Measurements from ENCODE around the gene CDH23. TPM values are rescaled to one million over a fixed set of nuclear protein-coding genes. Genes with fewer than 3 reads are reported as not detected.

CDH23 gene
- total and polyA plus RNA-seq, 9 of the 15 experiments (the other 6 are each of a cell fraction or from before 2014, with no cell fraction given): 0.18 to 1.2 (median 0.47) TPM

DNA sequence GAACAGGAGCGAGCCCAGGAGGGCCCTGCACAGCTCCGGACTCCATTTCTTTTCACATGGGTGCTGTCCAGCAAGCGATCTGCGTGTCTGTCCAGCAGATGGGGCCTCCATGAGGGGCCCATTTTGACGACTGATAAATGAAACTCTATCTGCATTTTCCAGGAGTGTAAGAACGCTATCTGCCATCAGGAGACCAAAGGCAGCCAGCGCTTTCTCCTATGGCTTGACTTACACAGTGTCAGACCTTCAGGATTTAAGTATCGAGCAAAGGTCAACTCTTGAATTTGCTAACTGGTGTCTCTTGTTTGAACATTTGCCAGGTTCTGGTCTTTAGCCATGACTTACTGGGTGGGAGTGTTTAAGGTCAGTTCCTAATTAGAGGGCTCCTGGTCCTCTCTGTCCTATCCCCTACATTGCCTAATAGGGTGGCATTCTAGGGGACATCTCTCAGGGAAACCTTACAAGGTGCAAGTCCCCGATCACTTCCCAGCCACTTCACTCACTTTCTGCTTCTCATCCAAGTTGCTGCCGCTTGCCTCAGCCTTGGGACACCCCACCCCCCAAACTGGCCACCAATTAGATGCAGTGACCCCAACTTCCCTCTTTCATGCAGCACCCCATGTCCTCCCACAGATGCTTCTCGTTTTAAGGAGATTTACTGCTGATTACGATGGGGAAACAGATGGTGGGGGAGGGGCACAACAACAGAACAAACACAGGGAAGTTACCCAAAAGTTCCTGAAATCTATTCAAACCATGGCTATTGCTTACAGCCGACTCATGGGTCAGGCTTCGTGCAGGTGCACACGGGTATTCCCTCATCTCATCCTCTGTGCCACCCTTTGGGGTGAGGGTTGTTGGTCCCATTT lies 356.6 kb downstream of the CDH23 start (continued):
- TF ChIP-seq, protein P1, sequence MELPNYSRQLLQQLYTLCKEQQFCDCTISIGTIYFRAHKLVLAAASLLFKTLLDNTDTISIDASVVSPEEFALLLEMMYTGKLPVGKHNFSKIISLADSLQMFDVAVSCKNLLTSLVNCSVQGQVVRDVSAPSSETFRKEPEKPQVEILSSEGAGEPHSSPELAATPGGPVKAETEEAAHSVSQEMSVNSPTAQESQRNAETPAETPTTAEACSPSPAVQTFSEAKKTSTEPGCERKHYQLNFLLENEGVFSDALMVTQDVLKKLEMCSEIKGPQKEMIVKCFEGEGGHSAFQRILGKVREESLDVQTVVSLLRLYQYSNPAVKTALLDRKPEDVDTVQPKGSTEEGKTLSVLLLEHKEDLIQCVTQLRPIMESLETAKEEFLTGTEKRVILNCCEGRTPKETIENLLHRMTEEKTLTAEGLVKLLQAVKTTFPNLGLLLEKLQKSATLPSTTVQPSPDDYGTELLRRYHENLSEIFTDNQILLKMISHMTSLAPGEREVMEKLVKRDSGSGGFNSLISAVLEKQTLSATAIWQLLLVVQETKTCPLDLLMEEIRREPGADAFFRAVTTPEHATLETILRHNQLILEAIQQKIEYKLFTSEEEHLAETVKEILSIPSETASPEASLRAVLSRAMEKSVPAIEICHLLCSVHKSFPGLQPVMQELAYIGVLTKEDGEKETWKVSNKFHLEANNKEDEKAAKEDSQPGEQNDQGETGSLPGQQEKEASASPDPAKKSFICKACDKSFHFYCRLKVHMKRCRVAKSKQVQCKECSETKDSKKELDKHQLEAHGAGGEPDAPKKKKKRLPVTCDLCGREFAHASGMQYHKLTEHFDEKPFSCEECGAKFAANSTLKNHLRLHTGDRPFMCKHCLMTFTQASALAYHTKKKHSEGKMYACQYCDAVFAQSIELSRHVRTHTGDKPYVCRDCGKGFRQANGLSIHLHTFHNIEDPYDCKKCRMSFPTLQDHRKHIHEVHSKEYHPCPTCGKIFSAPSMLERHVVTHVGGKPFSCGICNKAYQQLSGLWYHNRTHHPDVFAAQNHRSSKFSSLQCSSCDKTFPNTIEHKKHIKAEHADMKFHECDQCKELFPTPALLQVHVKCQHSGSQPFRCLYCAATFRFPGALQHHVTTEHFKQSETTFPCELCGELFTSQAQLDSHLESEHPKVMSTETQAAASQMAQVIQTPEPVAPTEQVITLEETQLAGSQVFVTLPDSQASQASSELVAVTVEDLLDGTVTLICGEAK (IDR thresholded peaks at IDR 0.05): no peak
- TF ChIP-seq, protein P1 (CRISPR knock-in tag; IDR thresholded peaks at IDR 0.05): no peak
- TF ChIP-seq, protein P2, sequence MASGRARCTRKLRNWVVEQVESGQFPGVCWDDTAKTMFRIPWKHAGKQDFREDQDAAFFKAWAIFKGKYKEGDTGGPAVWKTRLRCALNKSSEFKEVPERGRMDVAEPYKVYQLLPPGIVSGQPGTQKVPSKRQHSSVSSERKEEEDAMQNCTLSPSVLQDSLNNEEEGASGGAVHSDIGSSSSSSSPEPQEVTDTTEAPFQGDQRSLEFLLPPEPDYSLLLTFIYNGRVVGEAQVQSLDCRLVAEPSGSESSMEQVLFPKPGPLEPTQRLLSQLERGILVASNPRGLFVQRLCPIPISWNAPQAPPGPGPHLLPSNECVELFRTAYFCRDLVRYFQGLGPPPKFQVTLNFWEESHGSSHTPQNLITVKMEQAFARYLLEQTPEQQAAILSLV (tag; IDR thresholded peaks at IDR 0.05): 0 out of 2 replicates have a peak, but pooled peaks have one; percentile 71
- TF ChIP-seq LEF1 (IDR thresholded peaks at IDR 0.05) (peak; percentile 98), ZNF766 (CRISPR knock-in tag; conservative IDR thresholded peaks at IDR 0.05) (peak; percentile 83; the same call in 1 of the 2 replicates)
- TF ChIP-seq, protein P3, sequence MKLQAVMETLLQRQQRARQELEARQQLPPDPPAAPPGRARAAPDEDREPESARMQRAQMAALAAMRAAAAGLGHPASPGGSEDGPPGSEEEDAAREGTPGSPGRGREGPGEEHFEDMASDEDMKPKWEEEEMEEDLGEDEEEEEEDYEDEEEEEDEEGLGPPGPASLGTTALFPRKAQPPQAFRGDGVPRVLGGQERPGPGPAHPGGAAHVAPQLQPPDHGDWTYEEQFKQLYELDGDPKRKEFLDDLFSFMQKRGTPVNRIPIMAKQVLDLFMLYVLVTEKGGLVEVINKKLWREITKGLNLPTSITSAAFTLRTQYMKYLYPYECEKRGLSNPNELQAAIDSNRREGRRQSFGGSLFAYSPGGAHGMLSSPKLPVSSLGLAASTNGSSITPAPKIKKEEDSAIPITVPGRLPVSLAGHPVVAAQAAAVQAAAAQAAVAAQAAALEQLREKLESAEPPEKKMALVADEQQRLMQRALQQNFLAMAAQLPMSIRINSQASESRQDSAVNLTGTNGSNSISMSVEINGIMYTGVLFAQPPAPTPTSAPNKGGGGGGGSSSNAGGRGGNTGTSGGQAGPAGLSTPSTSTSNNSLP (IDR thresholded peaks at IDR 0.05; ENCODE audit: borderline replicate concordance, low read depth, low read length): 0 out of 2 replicates have a peak, but pooled peaks have one; percentile 28
- TF ChIP-seq, protein P4, sequence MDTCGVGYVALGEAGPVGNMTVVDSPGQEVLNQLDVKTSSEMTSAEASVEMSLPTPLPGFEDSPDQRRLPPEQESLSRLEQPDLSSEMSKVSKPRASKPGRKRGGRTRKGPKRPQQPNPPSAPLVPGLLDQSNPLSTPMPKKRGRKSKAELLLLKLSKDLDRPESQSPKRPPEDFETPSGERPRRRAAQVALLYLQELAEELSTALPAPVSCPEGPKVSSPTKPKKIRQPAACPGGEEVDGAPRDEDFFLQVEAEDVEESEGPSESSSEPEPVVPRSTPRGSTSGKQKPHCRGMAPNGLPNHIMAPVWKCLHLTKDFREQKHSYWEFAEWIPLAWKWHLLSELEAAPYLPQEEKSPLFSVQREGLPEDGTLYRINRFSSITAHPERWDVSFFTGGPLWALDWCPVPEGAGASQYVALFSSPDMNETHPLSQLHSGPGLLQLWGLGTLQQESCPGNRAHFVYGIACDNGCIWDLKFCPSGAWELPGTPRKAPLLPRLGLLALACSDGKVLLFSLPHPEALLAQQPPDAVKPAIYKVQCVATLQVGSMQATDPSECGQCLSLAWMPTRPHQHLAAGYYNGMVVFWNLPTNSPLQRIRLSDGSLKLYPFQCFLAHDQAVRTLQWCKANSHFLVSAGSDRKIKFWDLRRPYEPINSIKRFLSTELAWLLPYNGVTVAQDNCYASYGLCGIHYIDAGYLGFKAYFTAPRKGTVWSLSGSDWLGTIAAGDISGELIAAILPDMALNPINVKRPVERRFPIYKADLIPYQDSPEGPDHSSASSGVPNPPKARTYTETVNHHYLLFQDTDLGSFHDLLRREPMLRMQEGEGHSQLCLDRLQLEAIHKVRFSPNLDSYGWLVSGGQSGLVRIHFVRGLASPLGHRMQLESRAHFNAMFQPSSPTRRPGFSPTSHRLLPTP (IDR thresholded peaks at IDR 0.05; ENCODE audit: borderline replicate concordance, extremely low read depth, insufficient read length): no peak
- TF ChIP-seq, protein P5, sequence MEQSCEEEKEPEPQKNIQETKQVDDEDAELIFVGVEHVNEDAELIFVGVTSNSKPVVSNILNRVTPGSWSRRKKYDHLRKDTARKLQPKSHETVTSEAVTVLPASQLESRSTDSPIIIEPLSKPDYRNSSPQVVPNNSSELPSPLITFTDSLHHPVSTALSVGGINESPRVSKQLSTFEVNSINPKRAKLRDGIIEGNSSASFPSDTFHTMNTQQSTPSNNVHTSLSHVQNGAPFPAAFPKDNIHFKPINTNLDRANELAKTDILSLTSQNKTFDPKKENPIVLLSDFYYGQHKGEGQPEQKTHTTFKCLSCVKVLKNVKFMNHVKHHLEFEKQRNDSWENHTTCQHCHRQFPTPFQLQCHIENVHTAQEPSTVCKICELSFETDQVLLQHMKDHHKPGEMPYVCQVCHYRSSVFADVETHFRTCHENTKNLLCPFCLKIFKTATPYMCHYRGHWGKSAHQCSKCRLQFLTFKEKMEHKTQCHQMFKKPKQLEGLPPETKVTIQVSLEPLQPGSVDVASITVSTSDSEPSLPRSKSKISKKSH (CRISPR knock-in tag; IDR thresholded peaks at IDR 0.05): 0 out of 2 replicates have a peak, but pooled peaks have one; percentile 32
